Occipital lobe (tissue), 2 donors: ENCODE data around the gene TIGD4. TPM values are rescaled to one million over a fixed set of nuclear protein-coding genes. Genes with fewer than 3 reads are reported as not detected.

Source experiments
- DNase-seq: peaks from one replicate; lab custom pipeline; 2025; lab: John Stamatoyannopoulos, UW
- total RNA-seq: library from RNA; depleted of rRNA; stranded (reverse); fragments of >200 nt; gene quantifications from one replicate; pipeline ENCODE4 v1.2.3, GENCODE V29; 2014

TIGD4 gene
- total RNA-seq, 1 donor from 2014 or later: 2.7 TPM

- DNase-seq: no peak
Measured at GRCh38 chr4:152723236-152723635, 56.3 kb downstream of the TIGD4 start.

GRCh38 chr4:152719801-152720556, 59.6 kb downstream of the TIGD4 start:
- no peak for DNase-seq

Other genes with a start within 250 kb of the TIGD4 start
- 285 TPM for gene FBXW7, start 243.6 kb downstream of the TIGD4 start, total RNA-seq
- 0.47 TPM for gene TMEM154, start 99.7 kb downstream of the TIGD4 start, total RNA-seq
- 46.8 TPM for gene ARFIP1, start 224 bp upstream of the TIGD4 start, total RNA-seq
- 3.3 TPM for gene FHDC1, start 156.6 kb upstream of the TIGD4 start, total RNA-seq